NCI-H2029 treated with DMSO at 0.1 percent for 48 hours (cell line): Measurements from ENCODE around the gene HGFAC.

Source experiments
- DNase-seq: peaks from one replicate; lab custom pipeline; 2025; lab: John Stamatoyannopoulos, UW

Gene HGFAC

DNA sequence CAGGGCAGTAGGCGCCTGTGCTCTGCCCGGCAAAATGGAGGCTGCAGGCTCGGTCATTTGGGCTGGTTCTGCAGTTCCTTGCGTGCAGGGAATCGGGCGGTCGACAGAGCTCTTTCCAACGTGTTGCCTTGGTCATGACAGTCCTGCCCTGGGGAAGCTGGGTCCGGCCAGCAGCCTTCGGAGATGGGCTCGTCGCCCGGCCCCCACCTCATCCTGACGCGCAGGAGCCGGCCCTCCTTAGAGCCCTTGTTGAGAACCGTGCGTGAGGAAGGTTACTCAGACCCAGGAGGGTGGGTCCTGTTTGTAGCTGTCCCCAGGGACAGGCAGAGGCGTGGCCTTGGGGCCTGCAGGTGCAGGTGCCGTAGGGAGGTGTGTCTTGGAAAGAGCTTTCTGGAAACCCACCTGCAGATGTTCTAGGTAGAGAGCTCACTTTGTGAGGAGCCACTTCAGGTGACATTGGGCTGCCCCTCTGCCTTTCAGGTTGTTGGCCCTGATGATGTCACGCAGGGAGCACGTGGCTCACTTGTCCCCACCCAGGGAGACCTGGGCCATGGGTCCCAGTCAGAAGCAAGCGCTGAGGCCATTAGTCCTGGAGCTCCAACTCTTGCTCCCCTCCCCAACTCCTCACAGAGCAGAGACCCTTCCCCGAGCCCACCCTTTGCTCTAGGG is 15.2 kb upstream of the HGFAC start:
- DNase-seq, result no peak

DNA sequence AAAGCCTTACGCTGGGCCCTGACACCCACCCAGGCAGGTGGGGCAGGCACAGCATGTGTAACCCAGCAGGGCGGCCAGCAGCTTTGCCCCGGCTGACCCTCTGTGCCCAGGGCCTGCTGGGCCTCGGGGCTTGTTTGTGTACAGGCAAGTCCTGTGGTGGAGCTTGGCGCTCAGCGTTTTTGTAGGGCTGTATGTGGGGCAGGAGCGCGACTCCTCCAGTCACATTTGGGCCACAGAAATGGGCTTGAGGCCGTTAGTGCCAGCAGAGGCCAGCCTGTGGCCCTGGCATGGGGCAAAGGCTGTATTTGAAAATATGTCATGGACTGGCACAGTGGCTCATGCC is 14.7 kb upstream of the HGFAC start:
- DNase-seq, result no peak

DNA sequence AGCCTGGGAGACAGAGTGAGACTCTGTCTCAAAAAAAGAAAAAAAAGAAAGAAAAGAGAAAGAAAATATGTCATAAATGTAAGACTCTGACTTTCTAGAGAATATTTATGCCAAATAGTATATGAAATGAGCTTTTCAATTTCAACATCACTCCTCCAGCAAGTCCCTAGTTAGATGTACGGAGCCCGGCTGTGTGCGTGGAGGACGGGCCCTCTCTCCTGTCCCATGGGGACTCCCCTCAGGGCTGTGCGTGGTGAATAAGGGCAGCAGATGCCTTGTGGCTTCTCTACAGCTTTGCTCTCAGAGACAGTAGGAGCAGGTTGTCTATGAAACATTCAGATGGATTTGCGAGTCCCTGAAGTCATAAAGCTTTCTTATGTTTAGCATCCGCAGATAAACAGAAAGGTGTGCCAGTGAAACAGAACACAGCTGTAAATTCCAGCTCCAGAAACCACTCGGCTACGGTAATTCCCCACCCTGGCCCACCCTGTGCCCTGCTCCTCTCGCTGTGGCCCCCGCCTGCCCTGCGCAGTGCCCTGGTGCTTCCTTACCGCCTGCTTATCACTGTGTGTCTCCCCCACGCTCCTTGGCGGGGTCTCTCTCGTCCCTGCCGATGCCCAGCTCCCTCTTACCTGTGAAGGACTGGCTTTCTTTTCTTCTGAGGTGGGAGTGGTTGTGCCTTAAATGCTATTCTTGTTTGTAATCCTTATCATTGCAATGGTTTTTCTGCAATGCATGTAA is 13.9 kb upstream of the HGFAC start:
- DNase-seq, result no peak

DNA sequence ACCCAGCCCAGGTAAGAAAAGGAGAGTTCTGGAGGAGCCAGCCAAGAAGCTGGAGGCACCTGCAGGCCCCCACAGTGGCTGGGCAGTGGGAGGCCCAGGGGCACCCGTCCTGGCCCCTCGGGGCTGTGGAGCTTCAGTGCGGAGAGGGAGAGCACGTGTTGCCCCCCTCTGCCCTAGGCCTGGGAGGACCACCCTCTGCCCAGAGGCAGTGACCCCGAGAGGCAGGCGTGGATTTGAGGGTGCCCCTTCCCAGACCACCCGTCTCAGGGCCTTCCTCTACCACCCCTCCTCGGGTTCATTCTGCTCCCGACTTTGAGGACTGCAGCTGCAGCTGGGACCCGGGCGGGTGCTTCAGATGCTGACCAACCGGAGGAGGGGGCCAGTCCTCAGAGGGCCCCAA is 12.1 kb upstream of the HGFAC start:
- DNase-seq, result no peak

DNA sequence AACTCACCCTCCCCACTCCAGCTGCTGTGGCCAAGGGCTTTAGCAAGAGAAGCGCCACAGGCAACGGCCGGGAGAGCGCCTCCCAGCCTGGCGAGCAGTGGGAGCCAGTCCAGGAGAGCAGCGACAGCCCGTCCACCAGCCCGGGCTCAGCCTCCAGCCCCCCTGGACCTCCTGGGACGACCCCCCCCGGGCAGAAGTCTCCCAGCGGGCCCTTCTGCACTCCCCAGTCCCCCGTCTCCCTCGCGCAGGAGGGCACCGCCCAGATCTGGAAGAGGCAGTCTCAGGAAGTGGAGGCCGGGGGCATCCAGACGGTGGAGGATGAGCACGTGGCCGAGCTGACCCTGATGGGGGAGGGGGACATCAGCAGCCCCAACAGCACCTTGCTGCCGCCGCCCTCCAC is 11.2 kb upstream of the HGFAC start:
- DNase-seq, result no peak

DNA sequence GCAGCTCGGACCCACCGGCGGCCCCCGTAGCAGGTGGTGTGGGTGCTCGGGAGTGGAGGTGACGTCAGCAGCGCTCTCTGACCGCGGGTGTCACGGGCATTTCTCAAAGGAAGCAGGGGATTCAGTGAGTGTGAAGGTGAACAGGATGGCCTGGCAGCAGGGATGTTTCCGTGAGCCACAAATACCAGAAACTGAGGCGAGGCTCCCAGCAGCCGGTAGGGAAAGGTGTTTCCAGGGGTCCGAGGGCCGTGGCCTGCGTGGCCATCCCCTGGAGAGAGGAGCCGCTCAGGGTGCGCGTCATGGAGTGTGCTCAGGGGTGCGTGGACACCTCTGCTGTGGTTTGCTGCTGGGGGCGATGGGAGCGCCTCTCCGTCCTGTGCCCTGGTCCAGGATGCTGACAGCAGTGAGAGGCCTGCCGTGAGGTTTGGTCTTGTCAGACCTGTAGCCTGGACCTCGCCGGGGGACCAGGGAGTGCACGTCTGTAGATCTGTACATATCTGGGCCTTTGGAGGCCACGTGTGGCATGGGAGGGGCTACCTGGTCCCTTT is 10.2 kb upstream of the HGFAC start:
- no peak for DNase-seq

DNA sequence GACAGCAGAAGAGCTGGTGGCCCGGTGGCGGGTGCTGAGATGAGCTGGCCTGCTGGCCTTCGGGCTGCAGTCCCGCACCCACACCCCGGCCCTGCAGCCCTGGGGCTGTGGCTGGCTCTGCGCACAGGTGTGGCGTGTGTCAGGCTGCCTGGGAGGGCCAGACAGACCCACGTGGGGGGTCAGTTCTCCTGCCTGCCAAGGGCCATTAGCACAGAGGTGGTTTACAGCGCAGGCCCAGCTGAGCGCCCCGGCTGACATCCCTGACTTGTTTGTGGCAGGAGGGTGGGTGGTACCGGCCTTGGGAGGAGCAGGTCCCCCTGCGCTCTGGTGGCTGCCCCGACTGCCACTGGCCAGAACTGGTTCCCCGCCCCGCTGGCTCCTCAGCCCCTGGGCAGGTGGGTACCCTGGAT is 9.4 kb upstream of the HGFAC start:
- DNase-seq, result no peak

DNA sequence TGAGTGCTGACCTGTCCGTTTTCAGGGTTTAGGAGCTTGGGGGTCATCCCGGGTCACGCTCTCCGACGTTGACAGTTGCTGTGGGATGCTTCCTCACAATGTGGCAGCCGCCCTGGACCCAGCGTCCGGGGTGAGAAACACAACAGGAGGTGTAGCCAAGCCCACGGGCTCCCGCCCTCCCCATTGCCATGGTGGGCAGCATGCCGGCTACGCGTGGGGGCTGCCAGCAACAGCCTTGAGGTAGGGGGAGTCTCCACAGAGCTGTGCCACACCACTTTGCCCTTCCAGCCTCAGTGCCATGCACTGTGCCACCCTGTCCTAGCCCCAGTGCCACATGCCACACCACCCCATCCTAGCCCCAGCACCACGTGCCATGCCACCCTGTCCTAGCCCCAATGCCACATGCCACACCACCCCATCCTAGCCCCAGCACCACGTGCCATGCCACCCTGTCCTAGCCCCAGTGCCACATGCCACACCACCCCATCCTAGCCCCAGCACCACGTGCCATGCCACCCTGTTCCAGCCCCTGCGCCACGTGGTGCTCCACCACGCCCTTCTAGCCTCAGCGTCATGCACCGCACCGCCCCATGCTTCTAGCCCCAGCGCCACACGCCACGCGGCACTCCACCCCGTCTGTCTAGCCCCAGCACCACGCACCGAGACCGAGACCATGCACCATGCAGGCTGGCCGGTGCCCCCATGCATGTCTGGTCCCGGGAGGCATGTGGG is 8.5 kb upstream of the HGFAC start:
- no peak for DNase-seq

DNA sequence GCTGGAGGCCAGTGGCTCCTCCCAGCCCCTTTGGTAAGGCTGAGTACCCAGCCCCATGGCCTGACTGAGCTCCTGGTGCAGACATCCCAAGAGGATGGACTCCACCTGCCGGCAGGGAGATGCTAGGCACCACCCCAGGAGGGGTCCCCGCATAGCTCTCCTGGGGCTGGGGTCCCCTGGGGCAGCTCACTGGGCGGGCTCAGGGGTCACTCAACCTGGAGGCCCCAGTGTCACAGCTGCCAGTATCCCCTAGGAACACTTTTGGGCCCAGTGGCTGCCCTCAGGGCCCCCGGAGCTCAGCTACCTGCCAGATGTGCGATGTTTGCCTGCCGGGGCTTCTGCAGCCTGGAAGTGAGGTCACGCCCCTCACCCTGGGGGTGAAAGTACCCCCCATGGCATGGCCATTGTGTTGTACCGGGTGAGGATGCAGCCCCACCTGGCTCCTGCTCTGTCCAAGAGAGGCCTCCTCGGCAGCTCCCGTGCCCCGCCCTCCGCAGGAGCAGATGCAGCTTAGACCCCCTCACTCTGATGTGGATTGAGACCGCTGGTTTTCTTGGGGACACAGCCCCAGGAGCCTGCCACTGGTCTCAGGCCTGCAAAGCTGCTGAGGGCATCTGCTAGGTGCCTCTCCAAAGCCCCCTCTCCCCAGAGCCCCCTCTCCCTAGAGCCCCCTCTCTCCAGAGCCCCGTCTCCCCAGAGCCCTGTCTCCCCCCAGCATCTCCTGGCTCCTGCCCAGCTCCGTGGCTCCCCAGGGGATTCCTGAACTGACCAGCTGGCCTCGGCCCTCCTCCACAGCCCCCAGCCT is 6.7 kb upstream of the HGFAC start:
- no peak for DNase-seq

DNA sequence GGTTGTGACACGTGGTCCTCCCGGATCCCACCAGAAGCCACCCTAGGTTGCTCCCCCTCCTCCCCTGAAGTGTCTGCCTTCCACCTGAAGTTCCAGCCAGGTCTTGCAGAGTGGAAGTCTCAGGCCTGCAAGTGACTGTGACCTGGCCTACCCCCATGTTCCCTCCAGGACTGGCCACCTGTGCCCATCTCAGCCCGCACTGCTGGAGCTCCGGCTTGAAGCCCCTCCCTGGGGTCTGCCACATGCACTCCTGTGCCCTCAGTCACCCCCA is 6.1 kb upstream of the HGFAC start:
- no peak for DNase-seq

DNA sequence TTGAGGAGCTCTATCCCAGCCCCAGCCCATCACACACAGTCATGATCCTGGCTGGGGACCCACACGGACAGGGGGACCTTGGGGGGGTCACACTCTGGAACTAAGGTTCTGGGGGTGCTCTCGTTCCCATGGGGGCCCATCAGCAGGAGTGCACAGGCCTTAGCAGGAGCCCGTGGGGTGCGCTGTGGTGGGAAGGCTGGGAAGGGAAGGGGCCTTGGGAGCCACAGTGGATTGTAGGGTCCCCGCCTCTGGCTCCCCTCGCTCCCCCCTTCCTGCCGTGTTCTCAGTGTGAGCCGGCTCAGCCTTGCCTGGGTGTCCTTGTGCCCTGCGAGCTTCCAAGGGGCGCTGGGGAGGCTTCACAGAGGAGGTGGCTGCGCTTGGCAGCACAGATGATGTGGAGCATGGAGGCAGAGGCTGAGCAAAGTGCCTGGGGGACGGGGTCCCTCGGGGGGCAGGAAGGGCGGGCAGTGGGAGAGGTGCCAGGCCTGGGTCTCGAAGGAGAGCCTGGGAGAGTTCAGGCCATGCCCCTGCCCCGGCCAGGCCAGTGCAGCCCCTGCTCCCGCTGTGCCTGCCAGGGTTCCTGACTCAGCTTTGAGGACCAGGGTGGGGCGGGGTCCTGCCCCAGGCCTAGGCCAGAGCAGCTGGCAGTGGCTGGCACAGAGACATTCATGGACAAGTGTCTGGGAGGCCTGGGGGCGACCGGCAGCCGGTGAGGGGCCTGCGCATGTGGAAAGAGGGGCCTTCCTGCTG is 5.5 kb upstream of the HGFAC start:
- DNase-seq, result no peak

DNA sequence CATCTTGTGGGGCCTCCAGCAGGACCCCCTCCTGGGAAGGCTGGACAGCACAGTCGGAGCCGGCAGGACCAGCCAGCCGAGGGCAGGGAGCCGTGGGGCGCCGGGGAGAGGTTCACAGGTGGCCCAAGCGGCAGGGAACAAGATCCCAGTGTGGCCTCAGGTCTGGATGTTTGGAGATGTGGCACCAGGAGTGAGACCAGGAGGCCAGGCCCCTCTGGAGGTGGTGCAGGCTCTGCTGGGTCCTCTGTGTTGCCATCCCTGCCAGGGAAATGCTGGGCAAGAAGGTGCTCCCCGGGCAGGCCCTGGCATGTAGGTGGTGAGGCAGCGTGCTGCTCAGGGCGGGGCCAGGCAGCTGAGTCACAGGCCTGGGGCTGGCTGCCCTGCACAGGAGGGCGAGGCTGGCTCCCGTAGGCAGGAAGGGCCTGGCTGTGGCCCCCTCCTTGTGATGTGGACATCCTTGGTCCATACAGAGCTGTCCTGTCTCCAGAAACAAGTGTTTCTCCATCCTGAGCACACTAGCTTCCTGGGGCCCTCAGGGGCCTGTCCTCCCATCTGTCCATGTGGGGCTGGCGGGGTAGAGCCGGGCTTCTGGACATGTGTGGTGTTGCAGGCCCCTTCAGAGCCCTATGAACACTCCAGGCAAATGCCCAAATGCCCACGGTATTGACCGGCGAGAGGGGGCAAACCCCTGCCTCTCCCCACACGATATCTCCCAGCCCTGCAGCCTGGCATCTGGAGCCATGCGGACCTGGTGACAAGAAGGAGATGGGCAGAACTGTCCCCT is 4.8 kb upstream of the HGFAC start:
- DNase-seq, result no peak

DNA sequence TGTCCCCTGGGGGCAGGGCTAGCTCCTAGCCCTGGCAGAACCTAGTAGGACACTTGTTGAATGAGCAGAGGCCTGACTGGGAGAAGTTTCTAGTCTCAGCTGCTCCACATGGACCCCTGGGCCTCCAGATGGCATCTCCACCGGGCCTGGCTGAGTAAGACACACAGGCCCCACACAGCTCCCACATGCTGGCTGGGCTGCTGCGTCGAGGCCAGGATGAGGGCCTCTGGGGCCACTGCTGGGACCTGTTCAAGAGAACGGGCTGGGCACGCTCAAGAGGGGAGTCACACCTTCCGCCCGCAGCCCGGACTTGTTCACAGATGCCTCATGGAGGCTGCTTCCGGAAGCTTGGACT is 4.2 kb upstream of the HGFAC start:
- DNase-seq, result no peak

DNA sequence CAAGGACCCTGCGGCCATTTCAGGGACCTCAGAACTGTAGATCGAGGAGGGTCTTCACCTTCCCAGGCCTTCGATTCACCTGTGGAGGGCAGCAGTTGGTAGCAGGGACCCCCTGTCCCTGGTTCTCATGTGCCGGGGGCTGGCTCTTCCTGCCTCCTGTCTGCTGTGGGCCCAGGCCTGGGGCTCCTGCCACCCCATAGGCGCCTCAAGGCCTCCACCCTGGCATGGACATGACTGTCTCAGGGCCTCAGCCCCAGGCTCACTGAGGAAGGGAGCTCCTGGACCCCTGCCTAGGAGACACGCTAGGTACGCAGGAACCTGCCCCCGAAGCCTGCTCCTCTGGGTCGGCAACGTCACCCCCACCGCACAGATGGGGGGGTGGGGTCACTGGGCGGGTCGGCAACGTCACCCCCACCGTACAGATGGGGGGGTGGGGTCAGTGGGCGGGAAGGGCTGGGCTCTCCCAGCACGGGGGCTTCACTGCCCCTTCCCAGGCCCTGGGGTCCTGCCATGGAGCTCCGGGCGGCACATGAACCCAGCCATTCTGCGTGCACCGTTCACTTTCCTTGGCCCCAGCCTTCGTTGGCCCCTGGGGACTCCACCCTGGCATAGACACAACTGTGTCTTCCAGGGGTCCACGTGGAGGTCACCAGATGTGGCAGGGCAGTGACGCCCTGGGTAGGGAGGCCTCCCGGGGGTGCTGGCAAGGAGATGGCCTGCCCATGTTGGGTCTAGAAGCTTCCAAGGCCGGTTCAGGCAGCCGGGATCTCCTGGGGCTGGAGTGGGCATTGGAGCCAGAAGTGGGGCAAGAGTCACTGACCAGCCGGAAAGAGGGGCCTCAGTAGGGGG is 3.5 kb upstream of the HGFAC start:
- no peak for DNase-seq

DNA sequence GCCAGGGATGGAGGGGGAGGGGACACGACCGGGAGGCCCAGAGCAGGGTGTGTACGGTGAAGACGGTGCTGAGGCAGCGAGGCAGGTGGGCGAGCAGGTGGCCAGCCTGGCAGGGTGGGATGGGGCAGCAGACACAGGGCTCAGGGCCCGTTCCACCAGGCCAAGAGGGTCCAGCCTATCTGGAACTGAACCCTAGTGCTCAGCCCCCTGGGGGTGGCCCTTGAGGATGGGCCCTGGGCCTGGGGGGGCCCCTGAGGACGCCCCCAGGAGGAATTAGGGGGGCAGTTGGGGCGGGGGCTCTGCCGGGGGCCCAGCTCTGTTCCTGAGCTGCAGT is 3.0 kb upstream of the HGFAC start:
- DNase-seq, result no peak

DNA sequence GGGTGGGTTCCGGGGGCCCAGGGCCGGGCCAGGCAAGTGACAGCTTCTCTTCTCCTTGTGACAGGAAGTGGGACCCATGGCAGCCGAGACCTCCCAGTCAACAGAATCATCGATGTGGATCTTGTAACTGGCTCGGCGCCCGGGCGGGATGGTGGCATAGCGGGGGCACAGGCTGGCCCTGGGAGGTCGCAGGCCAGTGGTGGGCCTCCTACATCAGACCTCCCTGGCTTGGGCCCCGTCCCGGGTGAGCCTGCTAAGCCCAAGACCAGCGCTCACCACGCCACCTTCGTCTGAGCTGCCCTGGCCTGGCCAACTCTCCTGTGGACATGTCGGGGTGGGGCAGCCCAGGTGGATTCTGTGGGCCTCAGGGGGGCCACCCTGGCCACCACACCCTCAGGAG is 2.4 kb upstream of the HGFAC start:
- no peak for DNase-seq

DNA sequence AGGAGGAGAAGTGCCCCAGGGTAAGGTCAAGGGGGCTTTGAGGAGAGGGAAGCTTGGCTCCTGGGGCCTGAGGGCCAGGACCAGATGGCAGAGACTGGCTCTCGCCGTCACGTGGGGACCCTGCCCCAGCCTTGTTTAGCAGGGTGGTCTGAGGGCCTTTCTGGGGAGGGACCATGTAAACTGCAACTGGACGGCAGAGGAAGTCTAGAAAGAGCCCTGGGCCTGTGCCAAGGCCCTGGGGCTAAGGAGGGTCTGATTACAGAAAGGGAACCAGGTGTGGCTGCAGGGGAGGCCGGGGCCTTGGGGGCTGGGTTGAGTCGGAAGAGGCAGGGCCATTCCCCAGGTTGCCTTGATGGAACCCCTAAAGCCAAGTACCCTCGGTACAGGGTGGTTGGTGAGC is 1.8 kb upstream of the HGFAC start:
- DNase-seq, result peak; percentile 6

DNA sequence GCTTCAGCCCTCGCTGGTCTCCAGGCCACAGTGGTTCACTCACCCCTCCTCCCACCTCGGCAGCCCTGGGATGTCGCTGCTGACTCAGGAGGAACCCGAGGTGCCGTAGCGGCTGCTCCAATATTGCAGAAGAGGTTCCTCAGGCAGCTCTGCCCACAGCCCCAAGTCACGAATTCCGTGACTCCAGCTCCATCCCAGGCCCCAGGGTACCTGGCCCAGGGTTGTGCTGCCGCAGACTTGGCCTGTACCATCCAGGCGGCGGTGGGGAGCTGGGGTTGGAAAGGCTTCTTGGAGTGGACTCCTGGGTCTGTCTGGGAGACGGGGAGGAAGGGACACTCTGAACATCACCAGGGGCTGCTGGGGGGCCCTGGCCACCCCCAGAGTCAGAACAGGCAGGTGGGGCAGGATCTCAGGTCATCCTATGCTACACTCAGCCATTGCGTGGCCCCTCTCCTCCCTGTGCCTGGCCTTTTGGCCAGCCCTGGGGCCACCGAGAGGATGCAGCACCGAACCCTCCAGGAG is 728 bp upstream of the HGFAC start:
- no peak for DNase-seq

DNA sequence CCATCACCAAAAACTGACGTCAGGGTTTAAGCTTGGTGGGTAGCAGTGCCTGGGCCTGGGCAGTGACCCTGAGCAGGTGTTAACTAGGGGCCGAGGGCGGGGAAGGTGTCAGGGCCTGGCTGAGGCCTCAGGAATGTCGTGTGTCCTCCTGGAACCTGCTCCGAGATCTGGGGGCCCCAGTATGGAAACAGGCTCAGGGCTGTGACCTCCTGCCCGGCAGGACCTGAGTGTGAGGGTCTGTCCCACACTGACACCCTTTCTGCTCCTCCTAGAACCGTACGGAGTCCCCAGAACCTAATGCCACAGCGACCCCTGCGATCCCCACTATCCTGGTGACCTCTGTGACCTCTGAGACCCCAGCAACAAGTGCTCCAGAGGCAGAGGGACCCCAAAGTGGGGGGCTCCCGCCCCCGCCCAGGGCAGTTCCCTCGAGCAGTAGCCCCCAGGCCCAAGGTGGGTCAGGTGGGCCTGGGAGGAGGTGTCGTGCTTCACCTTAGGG is 741 bp downstream of the HGFAC start:
- DNase-seq, result no peak
